GM12891 (cell line): ENCODE data around the gene ZEB1.

Experiments used
- DNase-seq: peaks from one replicate; pipeline ENCODE4 v3.0.0; 2011; ENCODE audit warnings: low spot score; ENCODE audit not compliant: insufficient read length
- FAIRE-seq: peaks from 2 replicates; lab custom pipeline; 2011; peaks lifted over from hg19 to GRCh38; lab: Jason Lieb, UNC
- PAX5 ChIP-seq: IDR thresholded peaks from 2 replicates; pipeline ENCODE4 v1.6.1; 2011; ENCODE audit warnings: low read length, moderate library complexity, mild to moderate bottlenecking; ENCODE audit not compliant: insufficient read depth, severe bottlenecking
- POLR2A ChIP-seq: IDR thresholded peaks from 2 replicates; pipeline ENCODE4 v1.6.1; 2011; ENCODE audit warnings: low read depth, low read length, control low read depth
- POLR2AphosphoS5 ChIP-seq: IDR thresholded peaks from 2 replicates; pipeline ENCODE4 v1.6.1; 2011; ENCODE audit warnings: low read depth, low read length, control low read depth
- POU2F2 ChIP-seq: IDR thresholded peaks from 2 replicates; pipeline ENCODE4 v1.6.1; 2011; ENCODE audit warnings: low read depth, mild to moderate bottlenecking, control low read depth, low read length, moderate library complexity
- SPI1 ChIP-seq: IDR thresholded peaks from 2 replicates; pipeline ENCODE4 v1.6.1; 2011; ENCODE audit warnings: low read depth, low read length, control low read depth
- TAF1 ChIP-seq: IDR thresholded peaks from 2 replicates; pipeline ENCODE4 v1.6.1; 2011; ENCODE audit warnings: low read depth, low read length, control low read depth

Gene ZEB1

DNA sequence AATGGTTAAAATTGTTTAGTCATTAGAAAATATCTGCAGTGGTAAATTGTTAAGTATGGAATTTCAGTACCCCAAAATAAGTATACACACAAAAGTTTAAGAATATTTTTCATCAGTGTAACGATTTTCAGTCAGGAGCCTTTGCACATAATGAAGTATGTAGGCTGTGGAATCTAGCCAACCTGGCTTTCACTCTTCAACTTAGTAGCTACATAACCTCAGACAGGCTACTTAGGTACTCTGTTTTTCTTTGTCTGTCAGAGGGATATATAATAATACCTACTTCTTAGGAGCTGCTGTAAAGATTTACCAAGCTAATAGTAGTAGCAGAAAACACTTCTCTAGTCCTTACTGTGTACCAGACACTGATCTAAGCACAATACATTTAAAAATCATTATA is 137.5 kb downstream of the ZEB1 start:
- FAIRE-seq, result no peak

DNA sequence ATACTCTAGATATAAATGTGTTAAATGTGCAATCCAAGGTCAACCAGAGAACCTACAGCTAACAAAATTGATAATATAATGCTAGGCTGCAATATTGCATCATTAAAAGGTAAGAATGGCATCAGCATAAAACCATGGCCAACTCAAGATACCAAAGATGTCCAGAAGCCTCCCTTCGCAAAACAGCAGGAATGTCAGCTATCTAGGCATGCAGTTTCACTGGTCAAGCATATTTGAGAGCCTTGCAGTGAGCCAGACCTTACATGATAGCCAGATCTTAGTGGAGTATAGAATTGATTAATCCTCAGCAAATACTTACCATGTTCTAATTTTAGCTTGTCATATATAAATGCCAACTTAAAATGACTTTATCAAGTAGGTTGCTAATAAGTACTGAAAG is 138.8 kb downstream of the ZEB1 start:
- no peak for DNase-seq
- no peak for FAIRE-seq

More for the DNA sequence above, 137.5 kb downstream of the ZEB1 start:
- TF ChIP-seq POLR2A (no peak), POU2F2 (no peak), SPI1 (no peak), TAF1 (no peak), POLR2AphosphoS5 (no peak), PAX5 (no peak)
- DNase-seq, result no peak

DNA sequence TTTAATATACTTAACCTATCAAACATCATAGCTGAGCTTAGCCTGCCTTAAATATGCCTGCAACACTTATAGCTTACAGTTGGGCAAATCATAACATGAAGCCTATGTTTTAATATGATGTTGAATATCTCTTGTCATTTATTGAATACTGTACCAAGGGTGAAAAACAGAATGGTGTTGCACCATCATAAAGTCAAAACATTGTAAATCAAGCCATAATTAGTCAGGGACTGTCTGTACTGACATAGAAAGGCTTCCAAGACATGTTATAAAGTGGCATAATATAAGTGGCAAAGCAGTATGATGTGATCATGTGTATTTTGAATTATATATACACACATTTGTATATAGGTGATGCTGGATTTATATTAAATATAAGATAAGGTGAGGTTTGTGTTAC is 140.0 kb downstream of the ZEB1 start:
- DNase-seq (no peak), FAIRE-seq (no peak)
- no peak for TF ChIP-seq POU2F2

More for the DNA sequence above, 138.8 kb downstream of the ZEB1 start:
- TF ChIP-seq SPI1 (no peak), POU2F2 (no peak), POLR2AphosphoS5 (no peak)

DNA sequence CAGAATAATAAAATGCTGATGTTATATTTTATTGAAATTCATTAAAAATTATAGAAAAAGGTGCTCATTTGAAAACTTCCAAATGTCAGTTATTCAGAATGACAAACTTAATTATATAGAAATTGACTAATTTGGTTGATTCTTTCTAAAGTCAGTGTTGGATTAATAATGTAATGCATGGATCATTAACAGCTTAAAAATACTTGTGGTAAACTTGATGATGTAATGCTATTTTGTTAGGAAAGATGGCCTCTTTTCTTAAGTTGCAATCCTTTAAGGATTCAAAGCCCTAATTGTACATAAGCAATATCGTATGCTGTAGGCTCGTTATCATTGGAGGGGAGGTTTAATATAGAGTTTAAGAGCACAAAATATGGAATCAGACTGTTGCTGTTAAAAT is 141.2 kb downstream of the ZEB1 start:
- no peak for FAIRE-seq
- no peak for DNase-seq
- no peak for TF ChIP-seq TAF1
- no peak for TF ChIP-seq POLR2A
- no peak for TF ChIP-seq POLR2AphosphoS5
- TF ChIP-seq SPI1, result no peak
- TF ChIP-seq PAX5, result no peak
- no peak for TF ChIP-seq POU2F2

DNA sequence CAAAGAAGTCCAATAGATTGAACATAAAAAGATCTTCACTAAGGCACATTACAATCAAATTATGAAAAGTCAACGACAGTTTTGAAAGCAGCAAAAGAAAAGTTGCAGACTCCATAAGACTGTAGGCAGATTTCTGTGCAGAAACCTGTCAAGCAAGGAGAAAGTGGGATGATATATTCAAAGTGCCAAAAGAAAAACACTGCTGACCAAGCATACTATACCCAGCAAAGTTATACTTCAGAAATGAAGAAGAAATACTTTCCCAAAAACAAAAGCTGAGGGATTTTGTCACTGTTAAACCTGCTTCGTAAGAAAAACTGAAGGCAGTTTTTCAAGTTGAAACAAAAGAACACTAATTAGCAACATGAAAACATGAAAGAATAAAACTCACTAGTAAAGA is 145.5 kb downstream of the ZEB1 start:
- no peak for TF ChIP-seq POU2F2
- no peak for TF ChIP-seq POLR2A
- no peak for TF ChIP-seq POLR2AphosphoS5
- TF ChIP-seq PAX5, result no peak
- no peak for TF ChIP-seq TAF1
- TF ChIP-seq SPI1, result no peak
- FAIRE-seq (no peak), DNase-seq (no peak)

DNA sequence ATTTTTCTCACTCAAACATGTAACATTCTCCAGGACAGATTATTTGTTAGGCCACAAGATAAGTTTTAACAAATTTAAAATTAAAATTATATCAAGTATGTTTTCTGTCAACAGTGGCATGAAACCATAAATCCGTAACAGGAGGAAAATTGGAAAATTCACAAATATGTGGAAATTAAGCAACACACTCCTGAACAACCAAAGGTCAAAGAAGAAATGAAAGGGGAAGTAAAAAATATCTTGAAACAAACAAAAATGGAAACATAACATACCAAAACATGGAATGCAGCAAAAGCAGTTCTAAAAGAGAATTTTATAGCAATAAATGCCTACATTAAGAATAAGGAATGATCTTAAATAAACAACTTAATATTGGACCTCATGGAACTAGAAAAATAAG is 147.3 kb downstream of the ZEB1 start:
- no peak for DNase-seq
- FAIRE-seq, result no peak
- TF ChIP-seq POLR2A, result no peak
- TF ChIP-seq POU2F2, result no peak
- TF ChIP-seq SPI1, result no peak
- no peak for TF ChIP-seq TAF1
- TF ChIP-seq PAX5, result no peak
- no peak for TF ChIP-seq POLR2AphosphoS5

DNA sequence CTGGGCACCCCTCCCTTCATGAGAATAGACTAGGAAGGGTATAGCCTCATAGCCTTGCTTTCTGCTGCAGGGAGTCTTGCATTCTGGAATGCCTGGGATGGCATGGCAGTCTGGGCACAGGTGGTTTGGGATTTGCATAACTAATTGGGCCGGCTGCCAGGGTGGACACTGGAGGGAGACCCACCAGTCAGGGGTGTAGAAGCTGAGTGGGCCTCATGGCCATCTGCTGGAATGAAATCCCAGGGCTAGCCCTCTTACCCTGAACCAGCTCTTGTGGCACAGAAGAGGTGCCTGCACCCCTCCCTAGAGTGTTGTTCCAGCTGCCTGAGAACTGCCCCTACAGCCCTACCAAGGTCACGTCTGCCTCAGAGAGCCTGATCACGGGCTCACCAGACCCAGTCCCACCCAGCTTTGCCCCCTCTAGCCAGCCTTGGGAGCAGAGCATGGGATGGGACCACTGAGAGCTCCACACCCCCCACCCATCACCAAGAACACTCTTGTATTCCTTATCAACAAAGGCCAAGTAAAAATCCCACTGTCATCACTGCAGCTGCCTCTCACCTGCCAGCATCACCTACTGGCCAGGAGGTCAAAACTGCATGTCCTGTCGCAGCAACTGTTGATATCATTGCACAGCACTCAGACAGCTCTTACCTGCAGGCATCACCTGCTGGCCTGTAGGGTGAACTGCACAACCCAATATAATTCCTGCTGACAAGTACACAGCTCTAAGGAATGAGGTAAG is 148.9 kb downstream of the ZEB1 start:
- no peak for TF ChIP-seq POLR2A
- TF ChIP-seq POU2F2, result no peak
- no peak for TF ChIP-seq POLR2AphosphoS5
- TF ChIP-seq SPI1, result no peak
- no peak for TF ChIP-seq PAX5
- TF ChIP-seq TAF1, result no peak
- FAIRE-seq (no peak), DNase-seq (no peak)

DNA sequence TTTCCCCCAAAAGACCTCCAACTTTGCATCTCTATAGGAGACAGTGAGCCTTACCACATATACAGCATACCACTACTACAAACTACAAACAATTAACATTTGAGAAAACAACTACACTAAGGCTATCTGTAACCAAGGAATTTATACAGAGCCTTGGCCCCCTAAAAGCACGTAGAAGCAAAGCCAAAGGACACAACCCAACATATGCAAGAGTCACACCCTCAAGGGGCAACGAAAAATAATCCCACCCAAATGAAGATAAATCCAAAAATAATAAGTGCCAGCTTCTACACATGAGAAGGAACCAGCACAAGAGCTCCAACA is 149.5 kb downstream of the ZEB1 start:
- DNase-seq (no peak), FAIRE-seq (no peak)
- TF ChIP-seq SPI1, result no peak
- TF ChIP-seq TAF1, result no peak
- no peak for TF ChIP-seq POU2F2
- no peak for TF ChIP-seq POLR2A
- TF ChIP-seq POLR2AphosphoS5, result no peak
- TF ChIP-seq PAX5, result no peak

DNA sequence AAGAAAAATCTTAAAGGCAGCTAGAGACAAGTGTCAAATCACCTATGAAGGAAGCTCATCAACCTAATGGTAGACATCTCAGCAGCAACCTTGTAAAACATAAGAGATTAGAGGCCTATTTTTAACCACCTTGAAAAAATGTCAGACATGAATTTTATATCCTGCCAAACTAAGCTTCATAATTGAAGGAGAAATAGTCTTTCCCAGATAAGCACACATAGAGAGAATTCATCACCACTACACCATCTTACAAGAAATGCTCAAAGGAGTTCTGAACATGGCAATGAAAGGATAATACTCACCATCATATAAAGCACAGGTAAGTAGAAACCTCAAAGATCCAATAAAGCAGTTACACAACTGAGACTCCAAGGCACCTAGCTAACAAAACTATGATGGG is 156.5 kb downstream of the ZEB1 start:
- no peak for FAIRE-seq
- TF ChIP-seq POLR2AphosphoS5, result no peak
- TF ChIP-seq POLR2A, result no peak
- TF ChIP-seq TAF1, result no peak
- TF ChIP-seq PAX5, result no peak
- no peak for TF ChIP-seq POU2F2
- no peak for DNase-seq

DNA sequence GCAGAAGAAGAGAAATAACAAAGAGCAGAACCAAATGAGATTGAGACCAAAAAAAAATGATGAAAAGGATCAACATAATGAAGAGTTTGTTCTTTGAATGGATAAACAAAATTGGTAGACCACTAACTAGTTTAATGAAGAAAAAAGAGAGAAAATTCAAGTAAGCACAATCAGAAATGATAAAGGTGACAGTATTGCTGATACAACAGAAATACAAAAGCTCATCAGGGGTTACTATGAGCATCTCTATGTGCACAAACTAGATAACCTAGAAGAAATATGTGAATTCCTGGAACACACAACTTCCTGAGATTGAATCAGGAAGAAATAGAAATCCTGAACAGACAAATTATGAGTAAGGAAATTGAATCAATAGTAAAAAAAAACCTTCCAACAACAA is 157.1 kb downstream of the ZEB1 start:
- no peak for FAIRE-seq
- TF ChIP-seq POU2F2 (no peak), POLR2A (no peak), PAX5 (no peak), TAF1 (no peak), POLR2AphosphoS5 (no peak), SPI1 (no peak)
- DNase-seq, result no peak

DNA sequence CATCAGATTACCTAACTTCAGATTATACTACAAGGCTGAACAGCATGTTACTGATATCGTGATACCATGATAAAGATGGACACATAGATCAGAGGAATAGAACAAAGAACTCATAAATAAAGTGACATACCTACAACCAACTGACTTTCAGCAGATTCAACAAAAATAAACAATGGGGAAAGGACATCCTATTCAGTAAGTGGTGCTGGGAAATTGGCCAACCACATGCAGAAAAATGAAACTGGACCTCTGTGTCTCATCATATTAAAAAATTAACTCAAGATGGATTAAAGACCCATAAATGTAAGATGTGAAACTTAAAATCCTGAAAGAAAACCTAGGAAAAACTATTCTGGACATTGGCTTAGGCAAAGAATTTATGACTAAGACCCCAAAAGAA is 158.6 kb downstream of the ZEB1 start:
- DNase-seq (no peak), FAIRE-seq (no peak)
- TF ChIP-seq SPI1 (no peak), PAX5 (no peak), POU2F2 (no peak), TAF1 (no peak), POLR2A (no peak), POLR2AphosphoS5 (no peak)

DNA sequence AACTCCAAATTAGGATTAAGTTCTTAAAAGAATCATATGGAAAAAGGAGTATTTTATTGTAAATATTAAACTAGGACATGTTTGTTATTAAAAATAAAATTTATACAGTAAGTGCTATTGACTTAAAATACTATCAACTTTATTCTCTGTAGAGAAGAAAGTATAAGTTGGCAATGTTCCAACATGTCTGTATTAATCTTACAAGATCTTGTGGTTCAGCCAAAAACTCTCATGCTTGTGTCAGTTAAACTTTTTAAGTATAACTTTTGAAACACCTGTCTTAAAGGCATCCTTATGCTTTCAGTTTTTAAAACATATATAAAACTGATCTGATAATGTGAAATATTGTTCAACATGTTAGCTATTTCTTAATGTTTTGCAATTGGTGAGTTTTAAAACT is 160.7 kb downstream of the ZEB1 start:
- DNase-seq (no peak), FAIRE-seq (no peak)

More for the DNA sequence above, 160.7 kb downstream of the ZEB1 start:
- TF ChIP-seq POU2F2 (no peak), PAX5 (no peak), SPI1 (no peak), TAF1 (no peak), POLR2AphosphoS5 (no peak), POLR2A (no peak)
